ENCODE data around the gene SLC25A12. TPM values are rescaled to one million over a fixed set of nuclear protein-coding genes. Genes with fewer than 3 reads are reported as not detected.

Gene SLC25A12
- total and polyA plus RNA-seq, 2 donors (not counting 1 experiment from before 2014, with no cell fraction given): 10.0 to 21.0 TPM

GRCh38 chr2:171841996-171842395 is 52.0 kb downstream of the SLC25A12 start:
- no peaks in the 10 kb centered on the region for H3K4me1 ChIP-seq (ENCODE audit: control insufficient read depth in 2 of 2, insufficient read depth in 2 of 2, low read length in 2 of 2)
- Mint-ChIP-seq H3K4me1 (no peaks in the 10 kb centered on the region), H3K9me3 (ENCODE audit: insufficient read depth) (no peaks in the 10 kb centered on the region), H3K27ac (no peak overlapping the region), H3K4me3 (no peak overlapping the region), H3K27me3 (no peaks in the 10 kb centered on the region)
- no peak overlapping the region for H3K4me2 ChIP-seq (replicated peaks; ENCODE audit: low read depth, low read length, poor library complexity, severe bottlenecking)
- CTCF ChIA-PET: no interaction called here
- WGBS (ENCODE audit: insufficient coverage): no CpG with 5 or more reads among the region's 2 CpGs
- intact Hi-C loops (cut with micrococcal nuclease): no loop called here
- H4K20me1 ChIP-seq (ENCODE audit: control insufficient read depth, insufficient read depth, low read length, poor library complexity, severe bottlenecking): no peaks in the 10 kb centered on the region
- ATAC-seq (ENCODE audit: low read depth) (no peak), DNase-seq (no peak)
- H3K9ac ChIP-seq (ENCODE audit: low read length): no peak overlapping the region
- H3K9me3 ChIP-seq (ENCODE audit: control extremely low read depth in 1 of 3, control insufficient read depth in 2 of 3, insufficient read depth in 1 of 3, low read length in 2 of 3): peaks cover 0 to 4% (median 1%) of the 10 kb centered on the region in 3 donors
- H3K27me3 ChIP-seq (replicated peaks in 1 of 4; ENCODE audit: control extremely low read depth in 1 of 4, control insufficient read depth in 3 of 4, insufficient read depth in 4 of 4, low read length in 3 of 4): no peaks in the 10 kb centered on the region
- H2AFZ ChIP-seq (ENCODE audit: insufficient read depth, low read depth, low read length, poor library complexity, severe bottlenecking): no peak overlapping the region
- no peak overlapping the region for H3K4me3 ChIP-seq (ENCODE audit: control extremely low read depth in 1 of 5, extremely low read depth in 1 of 5, insufficient read depth in 1 of 5, low read depth in 2 of 5, low read length in 4 of 5)
- H3K27ac ChIP-seq (ENCODE audit: low read length in 2 of 2): no peak overlapping the region
- POLR2A ChIA-PET: no interaction called here
- H3K36me3 ChIP-seq (replicated peaks in 1 of 2; ENCODE audit: control extremely low read depth in 1 of 2, control insufficient read depth in 1 of 2, extremely low read depth in 1 of 2, insufficient read depth in 2 of 2, low read length in 1 of 2): peaks cover 2 to 21% of the 10 kb centered on the region in 2 experiments
- H3K79me2 ChIP-seq (ENCODE audit: control insufficient read depth, insufficient read depth, low read length): no peaks in the 10 kb centered on the region
- TF ChIP-seq, protein P1, sequence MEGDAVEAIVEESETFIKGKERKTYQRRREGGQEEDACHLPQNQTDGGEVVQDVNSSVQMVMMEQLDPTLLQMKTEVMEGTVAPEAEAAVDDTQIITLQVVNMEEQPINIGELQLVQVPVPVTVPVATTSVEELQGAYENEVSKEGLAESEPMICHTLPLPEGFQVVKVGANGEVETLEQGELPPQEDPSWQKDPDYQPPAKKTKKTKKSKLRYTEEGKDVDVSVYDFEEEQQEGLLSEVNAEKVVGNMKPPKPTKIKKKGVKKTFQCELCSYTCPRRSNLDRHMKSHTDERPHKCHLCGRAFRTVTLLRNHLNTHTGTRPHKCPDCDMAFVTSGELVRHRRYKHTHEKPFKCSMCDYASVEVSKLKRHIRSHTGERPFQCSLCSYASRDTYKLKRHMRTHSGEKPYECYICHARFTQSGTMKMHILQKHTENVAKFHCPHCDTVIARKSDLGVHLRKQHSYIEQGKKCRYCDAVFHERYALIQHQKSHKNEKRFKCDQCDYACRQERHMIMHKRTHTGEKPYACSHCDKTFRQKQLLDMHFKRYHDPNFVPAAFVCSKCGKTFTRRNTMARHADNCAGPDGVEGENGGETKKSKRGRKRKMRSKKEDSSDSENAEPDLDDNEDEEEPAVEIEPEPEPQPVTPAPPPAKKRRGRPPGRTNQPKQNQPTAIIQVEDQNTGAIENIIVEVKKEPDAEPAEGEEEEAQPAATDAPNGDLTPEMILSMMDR (IDR thresholded peaks at IDR 0.05): no peak
- no peak for TF ChIP-seq EZH2 (IDR thresholded peaks at IDR 0.05; ENCODE audit: borderline replicate concordance, insufficient read depth, low read depth, low read length, poor library complexity, severe bottlenecking)

- H3K27me3 Mint-ChIP-seq: no peaks in the 10 kb centered on the region
Observed at GRCh38 chr2:171837736-171838135, 56.3 kb downstream of the SLC25A12 start.

More at GRCh38 chr2:171837736-171838135, 56.3 kb downstream of the SLC25A12 start:
- CTCF ChIA-PET: no interaction called here
- intact Hi-C loops (cut with micrococcal nuclease): no loop called here
- Histone ChIP-seq H3K4me3 (ENCODE audit: control extremely low read depth in 1 of 5, extremely low read depth in 1 of 5, insufficient read depth in 1 of 5, low read depth in 2 of 5, low read length in 4 of 5) (no peak overlapping the region), H3K9ac (ENCODE audit: low read length) (no peak overlapping the region), H2AFZ (ENCODE audit: insufficient read depth, low read depth, low read length, poor library complexity, severe bottlenecking) (no peak overlapping the region), H3K9me3 (ENCODE audit: control extremely low read depth in 1 of 3, control insufficient read depth in 2 of 3, insufficient read depth in 1 of 3, low read length in 2 of 3) (peaks cover 0 to 4% (median 1%) of the 10 kb centered on the region in 3 donors), H3K4me2 (replicated peaks; ENCODE audit: low read depth, low read length, poor library complexity, severe bottlenecking) (no peak overlapping the region), H3K36me3 (replicated peaks in 1 of 2; ENCODE audit: control extremely low read depth in 1 of 2, control insufficient read depth in 1 of 2, extremely low read depth in 1 of 2, insufficient read depth in 2 of 2, low read length in 1 of 2) (peaks cover 2 to 54% of the 10 kb centered on the region in 2 experiments), H3K27ac (ENCODE audit: low read length in 2 of 2) (no peak overlapping the region), H4K20me1 (ENCODE audit: control insufficient read depth, insufficient read depth, low read length, poor library complexity, severe bottlenecking) (no peaks in the 10 kb centered on the region), H3K27me3 (replicated peaks in 1 of 4; ENCODE audit: control extremely low read depth in 1 of 4, control insufficient read depth in 3 of 4, insufficient read depth in 4 of 4, low read length in 3 of 4) (no peaks in the 10 kb centered on the region), H3K4me1 (ENCODE audit: control insufficient read depth in 2 of 2, insufficient read depth in 2 of 2, low read length in 2 of 2) (no peaks in the 10 kb centered on the region), H3K79me2 (ENCODE audit: control insufficient read depth, insufficient read depth, low read length) (no peaks in the 10 kb centered on the region)
- POLR2A ChIA-PET: no interaction called here
- TF ChIP-seq EZH2 (IDR thresholded peaks at IDR 0.05; ENCODE audit: borderline replicate concordance, insufficient read depth, low read depth, low read length, poor library complexity, severe bottlenecking): no peak
- TF ChIP-seq, protein P1 (IDR thresholded peaks at IDR 0.05): no peak
- no peak for ATAC-seq (ENCODE audit: low read depth)
- no peaks in the 10 kb centered on the region for H3K4me1 Mint-ChIP-seq
- H3K27ac Mint-ChIP-seq: no peak overlapping the region
- H3K9me3 Mint-ChIP-seq (ENCODE audit: insufficient read depth): no peaks in the 10 kb centered on the region
- H3K4me3 Mint-ChIP-seq: no peak overlapping the region
- WGBS (ENCODE audit: insufficient coverage): 100% methylated on average over 1 of the region's 2 CpGs
- no peak for DNase-seq
